Activated CD4-positive, CD25-positive, alpha-beta regulatory T cell treated with anti-CD3 and anti-CD28 coated beads, Interleukin-2, amount 50 U/mL, for 16 hours (primary cell): ENCODE results near the gene IVNS1ABP.

Experiments used
- DNase-seq: peaks from one replicate; pipeline ENCODE4 v3.0.0-alpha.2; 2020; ENCODE audit warnings: low read depth, low spot score

Gene IVNS1ABP

DNA sequence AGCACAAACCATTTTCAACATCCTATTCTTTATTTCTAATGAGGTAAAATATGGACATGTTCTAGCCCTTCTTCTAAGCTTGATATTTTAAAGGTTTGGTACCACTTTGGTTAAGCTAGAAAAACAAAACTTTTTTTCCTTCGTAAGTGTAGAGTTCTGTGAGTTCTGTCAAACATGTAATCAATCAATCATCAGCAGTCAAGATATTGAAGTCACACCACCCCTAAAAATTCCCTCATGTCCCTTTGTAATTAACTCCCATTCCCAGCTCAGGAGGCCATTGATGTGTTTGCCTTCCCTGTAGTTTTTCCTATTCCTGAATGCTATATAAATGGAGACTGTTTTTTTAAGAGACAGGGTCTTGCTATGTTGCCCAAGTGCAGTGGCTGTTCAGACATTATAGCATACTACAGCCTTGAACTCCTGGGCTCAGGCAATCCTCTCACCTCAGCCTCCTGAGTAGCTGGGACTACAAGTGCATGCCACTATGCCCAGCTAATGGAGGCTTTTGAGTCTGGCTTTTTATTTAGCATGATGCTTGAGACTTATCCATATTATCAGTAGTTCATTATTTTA, 23.0 kb downstream of the IVNS1ABP start:
- no peak for DNase-seq

DNA sequence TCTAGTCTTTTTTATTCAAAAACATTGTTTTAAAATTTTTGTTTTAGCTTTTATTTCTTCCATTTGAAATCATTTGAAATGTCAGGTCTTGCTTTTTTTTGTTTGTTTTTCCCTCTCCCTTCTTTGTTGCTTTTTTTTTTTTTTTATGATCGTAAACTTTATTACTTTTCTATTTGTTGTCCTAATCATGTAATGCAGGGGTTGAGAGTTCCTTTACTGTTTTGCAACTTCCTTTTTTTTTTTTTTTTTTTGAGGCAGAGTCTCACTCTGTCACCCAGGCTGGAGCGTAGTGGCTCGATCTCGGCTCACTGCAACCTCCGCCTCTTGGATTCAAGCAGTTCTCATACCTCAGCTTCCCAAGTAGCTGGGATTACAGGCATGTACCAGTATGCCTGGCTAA, 24.8 kb downstream of the IVNS1ABP start:
- DNase-seq, result no peak

DNA sequence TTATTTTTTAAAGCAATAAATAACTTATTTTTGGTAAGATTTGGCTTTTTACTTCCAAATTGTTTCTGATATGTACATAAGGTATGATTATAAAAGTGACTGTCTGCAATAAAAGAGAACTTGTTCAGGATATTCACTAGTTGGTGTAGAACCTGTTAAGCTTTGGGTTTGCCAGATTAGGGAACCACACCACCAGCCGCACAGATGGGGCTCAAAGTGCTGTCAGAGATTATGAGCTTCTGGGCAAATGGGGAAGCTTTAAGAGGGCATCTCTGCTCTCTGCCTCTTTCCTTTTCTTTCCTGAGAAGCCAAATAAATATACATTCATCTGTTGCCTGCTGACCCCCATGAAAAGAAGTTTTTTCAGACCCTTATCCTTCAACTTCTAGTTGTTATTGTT, 25.4 kb downstream of the IVNS1ABP start:
- DNase-seq, result no peak

DNA sequence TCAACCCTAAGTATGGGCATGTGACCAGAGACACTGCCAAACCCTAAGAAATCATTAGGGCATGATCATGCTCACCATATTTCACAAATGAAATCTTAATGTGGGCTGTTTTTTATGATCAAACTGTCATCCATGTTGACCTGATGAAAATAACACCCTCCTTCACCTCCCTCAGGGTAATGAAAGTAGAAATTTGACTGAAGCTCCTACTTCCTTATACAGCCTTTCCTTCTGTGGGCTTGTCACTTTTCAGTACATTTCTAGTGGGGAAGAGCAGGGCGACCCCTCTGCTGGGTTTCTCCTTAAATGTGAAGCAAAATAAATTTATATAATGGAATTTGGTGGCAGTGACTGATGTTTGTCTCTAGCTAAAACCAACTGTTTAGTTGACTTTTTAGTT, 25.9 kb downstream of the IVNS1ABP start:
- DNase-seq, result no peak

DNA sequence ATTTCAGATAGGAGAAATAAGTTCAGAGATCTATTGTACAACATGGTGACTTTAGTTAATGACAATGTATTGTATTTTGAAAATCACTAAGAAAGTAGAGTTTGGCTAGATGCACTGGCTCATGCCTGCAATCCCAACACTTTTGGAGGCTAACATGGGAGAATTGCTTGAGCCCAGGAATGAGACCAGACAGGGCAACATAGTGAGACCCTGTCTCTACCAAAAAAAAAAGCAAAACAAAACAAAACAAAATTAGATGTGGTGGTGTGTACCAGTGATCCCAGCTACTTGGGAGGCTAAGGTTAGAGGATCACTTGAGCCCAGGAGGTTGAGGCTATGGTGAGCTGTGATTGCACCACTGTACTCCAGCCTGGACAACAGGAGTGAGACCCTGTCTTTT, 27.2 kb downstream of the IVNS1ABP start:
- DNase-seq, result no peak

DNA sequence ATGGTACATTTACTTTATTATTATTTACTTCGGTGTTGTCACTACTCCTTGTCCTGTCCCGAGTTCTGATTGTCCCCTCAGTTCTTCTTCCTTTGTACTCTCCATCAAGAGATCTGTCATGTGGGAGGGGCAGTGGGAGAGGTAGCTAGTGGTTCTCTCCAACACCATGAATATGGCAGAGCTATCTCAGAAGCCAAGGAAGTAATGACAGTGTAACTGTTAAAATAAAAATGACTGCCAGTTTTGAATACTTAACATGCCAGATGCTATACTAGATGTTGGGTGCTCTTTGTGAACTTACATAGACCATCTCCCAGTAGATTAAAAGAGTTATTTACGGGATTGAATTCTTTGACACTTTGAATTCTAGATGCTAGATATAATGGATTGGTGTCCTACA, 28.6 kb downstream of the IVNS1ABP start:
- DNase-seq, result no peak

DNA sequence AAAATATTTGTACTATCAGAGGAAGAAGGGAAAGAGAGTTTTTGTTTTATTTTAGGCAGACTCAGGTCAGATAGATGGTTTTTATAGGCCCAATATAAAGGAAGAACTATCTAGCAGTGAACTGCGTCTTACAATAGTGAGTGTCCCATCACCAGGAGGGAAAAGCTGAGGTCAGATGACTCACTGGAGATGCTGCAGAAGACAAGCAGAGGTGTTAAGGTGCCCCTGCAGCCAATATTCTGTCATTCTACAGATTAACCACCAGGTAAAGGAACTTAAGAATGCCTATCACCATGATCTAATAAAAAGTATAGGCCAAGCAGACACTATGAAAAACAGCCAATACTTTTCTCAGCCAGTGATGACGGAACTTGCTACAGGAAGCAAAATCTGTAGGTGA, 29.6 kb downstream of the IVNS1ABP start:
- no peak for DNase-seq

DNA sequence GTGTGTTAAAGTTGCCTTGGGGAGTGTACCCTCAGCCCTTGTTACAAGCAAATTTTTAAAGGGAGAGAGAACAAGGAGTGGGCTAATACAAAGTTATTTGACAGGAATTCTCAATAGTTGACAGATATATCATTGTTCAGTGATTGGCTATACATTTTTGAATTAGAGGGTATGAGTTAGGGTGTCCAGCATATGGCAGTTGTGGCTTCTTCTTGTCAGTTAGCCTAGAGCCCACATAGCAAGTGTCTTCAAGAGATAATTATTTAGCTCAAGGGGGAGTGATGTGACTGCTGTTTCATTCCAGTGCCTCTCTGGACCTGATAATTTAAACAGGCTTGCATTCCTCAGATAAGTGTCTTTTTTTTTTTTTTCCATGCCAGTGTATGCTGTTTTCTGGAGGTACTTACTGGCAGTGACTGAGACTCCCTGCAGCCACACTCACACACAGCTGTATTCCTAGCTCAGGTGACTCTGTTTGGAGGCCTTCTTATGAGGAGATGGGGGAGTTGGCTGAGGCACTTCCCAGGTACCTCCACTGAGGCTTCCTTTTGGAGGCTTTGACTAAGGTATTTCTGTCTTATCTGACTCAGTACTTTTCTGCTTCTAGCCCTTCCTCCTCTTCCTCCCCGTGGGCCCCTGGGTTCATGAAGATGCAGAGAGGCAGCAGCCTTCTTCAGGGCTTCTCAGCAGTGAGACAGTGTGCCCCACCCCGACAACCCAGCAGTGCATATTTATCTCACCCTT, 32.3 kb downstream of the IVNS1ABP start:
- no peak for DNase-seq

DNA sequence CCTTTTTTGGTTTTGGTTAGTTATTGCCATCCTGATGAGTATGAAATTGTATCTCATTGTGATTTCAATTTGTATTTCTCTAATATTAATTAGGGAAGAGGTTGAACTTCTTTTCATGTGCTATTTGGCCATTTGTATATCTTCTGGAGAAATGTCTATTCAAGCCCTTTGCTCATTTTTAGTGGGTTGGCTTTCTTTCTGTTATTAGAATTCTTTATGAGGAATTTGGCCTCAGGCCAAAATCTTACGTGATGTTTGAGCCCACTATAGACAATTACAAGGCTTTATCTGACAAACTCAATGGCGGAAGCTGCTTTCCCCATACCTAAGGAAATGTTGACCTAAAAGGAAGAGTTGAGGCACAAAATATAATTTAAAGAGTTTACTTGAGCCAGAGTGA, 32.9 kb downstream of the IVNS1ABP start:
- DNase-seq, result no peak

DNA sequence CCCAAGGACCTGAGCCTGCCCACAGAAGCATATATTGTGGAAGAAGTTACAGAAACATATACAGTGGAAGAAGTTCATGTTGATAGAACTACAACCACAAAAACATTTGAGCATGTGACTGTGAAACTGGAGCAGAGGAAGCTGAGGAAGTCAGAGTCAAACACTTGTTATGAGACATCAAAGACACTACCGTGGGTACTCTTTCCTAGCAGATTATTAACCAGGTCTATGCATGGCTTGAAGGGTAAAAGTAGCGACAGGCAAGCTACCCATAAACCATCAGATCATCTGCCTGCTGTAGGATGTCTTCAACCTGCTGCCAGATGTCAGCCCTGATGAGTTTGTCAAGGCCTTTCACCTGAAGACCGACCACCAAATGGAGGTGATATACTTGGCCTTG, 35.8 kb downstream of the IVNS1ABP start:
- DNase-seq, result peak; percentile 2

DNA sequence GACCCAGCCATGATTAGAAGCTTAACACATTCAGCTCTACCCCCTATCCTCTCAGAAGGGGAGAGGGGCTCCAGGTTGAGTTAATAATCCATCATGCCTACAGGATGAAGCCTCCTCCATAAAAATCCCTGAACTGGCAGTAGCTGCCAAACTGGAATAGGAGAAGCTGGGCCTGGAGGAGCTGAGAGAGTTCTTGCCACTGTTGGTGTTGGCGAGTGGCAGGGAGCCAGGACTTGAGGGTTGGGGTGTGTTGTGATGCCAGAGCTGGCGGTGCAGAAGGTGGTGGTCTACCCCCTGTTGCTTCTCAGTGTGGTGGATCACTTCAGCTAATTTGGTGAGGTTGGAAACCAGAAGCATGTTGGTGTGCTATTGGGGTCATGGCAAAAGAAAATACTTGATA, 36.5 kb downstream of the IVNS1ABP start:
- no peak for DNase-seq

DNA sequence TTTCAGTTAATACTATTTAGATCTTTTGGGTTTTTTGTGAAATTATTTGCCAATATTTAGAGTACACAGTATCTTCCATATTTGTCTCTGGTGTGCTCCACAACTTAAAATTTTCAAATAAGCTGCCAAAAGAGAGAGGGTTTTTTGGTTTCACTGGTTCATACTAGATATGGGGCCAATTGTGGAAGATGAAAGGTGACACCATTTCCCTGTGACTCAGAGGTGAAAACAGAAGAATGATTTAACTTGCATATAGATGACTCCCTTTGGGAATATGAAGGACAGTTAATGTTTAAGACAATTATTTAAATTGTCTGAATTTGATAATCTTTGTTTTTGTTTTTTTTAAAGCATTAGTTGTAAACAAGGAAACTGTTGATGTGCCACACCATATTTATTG, 37.5 kb downstream of the IVNS1ABP start:
- no peak for DNase-seq

DNA sequence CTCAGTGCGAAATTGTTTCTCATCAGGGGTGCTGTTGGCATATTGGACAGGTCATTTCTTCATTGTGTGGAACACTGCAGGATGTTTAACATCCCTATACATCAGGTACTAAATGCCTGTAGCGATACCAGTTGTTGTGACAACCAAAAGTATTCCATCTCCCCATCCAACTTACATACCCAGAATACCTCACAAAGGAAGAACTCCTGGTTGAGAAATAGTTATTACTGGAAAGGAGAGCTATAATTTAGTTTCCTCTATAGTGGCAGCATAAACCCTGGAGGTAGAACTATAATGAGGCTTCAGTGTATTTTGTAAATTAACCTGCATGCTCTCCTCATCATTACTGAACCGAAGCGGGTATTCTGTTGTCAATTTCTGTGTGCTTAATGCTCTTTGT, 45.1 kb downstream of the IVNS1ABP start:
- DNase-seq, result no peak

DNA sequence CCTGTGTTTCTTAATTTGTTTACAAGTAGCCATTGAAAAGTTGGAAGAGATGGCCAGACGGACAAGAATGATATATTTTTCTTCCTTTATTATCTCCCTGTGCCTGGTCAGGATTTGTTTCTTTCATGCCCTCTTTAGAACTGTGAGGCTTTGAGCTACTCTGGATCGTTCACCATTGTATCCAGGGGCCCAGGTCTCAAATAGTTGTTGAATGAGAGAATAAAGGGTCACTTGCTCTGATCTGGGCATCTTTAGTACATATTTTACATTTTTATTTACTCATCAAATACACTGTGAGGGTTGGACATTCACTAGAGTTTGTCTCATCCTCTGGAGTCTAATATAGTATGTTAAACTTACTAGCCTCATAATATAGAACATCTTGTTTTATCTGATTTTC, 48.7 kb downstream of the IVNS1ABP start:
- DNase-seq, result no peak

DNA sequence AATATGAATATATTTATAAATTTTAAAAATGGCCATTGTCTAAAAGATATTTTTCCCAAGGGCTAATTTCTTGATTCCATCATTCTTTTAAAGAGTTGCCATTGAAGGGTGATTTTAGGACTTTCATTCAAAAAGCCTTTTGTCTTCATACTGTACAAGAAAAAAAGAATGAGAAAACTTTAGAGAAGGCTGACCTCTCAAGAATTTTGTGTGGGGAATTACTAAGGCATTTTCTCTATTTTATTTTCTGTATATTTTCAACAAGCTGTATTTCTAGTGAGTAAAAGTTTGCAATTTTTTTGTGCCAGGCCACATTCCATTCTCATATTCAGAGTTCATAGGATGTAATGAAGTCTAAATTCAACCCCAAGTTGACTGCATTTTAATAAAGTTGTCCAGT, 49.3 kb downstream of the IVNS1ABP start:
- DNase-seq, result no peak

DNA sequence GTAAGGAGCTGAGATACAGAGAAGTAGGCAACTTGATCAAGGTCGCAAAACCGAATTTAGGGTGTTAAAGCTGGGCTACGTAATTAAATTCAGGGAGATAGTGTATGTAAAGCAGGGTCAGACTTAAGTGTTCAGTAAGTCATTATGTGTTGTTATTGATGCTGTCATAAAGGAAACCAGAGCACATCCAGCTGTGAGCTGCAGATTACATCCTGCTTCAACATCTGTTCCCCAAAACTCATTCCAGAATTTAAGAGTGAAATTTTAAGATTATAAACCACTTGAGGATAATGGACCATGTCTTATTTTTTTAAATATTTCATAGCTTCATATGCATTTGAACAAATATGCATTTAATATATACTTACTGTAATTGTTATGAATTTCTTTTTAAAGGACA, 49.7 kb downstream of the IVNS1ABP start:
- DNase-seq, result no peak

DNA sequence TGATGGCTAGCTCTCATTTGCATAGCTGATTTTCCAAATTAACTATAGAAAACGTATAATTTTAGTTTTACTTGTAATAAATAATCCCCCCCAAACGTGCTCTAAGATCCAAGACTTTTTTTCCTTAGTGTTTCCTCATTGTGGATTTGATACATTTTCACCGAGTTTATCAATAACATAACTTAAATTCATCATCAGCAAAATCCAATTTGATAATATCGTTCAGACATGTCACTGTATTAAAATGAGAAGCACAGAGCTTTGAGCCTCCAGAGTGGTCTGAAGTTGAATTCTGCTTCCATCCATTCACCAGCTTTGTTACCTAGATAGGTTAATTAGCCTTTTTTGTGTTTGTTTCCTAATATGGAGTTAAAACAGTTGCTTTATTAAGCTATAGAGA, 51.7 kb downstream of the IVNS1ABP start:
- no peak for DNase-seq

DNA sequence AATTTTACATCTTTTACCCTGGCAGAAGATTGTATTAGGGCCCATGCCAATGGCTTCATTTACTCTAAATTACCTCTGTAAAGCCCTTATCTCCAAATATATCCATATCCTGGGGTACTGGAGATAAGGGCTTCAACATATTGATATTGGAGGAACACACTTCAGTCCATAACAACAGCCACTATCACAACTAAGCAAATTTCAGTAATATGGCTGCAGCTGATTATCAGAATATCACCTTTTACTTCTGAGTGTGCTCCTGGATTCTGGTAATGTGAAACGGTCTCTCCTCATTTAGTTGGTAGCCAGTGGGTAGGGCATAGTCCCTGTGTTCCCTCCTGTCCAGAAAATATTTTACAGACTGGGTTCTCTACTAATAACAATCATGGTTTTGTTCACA, 53.3 kb downstream of the IVNS1ABP start:
- no peak for DNase-seq

DNA sequence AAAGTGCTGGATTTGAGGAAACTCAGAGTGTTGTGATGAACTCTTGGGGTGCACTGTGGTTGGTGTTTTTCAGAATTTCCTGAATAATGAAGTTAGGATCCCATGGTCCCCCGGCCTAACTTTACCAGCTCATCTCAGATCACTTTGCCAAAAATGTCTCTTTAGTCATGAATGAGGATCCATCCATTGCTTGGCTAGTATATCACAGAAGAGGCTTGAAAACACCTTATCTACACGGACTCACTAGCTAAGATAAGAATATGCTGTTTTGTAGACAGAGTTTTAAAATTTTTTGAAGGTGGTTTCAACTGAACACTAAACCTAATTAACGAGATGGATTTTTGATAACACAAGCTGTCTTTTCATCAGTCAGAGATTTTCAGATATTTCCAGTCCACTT, 53.8 kb downstream of the IVNS1ABP start:
- no peak for DNase-seq

DNA sequence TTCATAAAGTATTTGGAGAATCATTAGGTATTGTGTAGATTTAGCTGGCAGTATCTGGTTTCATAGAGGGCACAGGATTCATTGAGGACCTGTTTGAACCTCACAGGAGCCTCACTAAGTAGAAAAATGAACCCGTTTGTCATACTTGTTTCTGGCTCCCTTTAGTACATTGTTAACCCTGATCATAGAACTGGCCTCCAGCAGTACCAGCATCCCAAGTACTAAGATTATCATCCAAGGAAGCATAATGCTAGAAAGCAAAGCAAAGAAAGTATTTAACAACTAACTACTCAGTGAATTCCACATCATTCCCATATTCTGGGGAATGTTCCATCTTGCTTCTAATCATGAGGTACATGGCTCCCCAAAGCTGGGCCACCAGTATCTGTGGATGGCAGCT, 54.9 kb downstream of the IVNS1ABP start:
- DNase-seq, result no peak

DNA sequence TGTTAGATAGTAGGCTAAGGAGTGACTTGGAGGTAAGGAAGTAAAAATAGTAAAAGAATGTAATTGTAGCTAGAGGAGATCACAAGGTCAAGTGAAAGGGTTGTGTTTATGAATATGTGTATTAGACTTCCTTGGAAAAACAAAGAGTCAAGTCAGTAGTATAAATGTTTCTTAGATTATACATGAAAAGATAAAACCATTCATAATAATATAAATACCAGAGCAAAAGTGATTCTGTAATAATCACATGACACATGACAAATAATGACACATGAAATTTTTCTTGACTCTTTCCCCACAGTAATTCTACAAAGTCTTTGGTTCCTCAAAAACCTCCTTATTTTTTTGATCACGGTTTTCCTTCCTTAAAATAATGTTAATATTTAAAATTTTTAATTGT, 56.4 kb downstream of the IVNS1ABP start:
- no peak for DNase-seq

DNA sequence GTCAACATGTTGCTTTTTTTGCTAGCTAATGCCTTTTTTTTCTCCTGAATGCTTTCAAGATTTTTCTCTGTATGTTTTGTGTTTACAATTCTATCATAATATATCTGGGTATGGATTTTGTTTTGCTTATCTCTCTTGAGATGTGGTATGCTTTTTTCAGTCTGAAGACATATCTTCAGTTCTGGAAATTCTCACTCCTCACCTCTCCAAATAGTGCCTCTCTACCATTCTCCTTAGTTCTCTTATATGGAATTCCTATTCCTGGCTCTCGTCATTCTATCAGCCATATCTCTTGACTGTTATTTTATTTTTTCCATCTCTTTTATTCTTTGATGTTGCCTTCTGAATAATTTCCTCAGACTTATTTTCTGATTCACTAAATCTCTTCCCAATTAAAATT, 58.4 kb downstream of the IVNS1ABP start:
- no peak for DNase-seq

DNA sequence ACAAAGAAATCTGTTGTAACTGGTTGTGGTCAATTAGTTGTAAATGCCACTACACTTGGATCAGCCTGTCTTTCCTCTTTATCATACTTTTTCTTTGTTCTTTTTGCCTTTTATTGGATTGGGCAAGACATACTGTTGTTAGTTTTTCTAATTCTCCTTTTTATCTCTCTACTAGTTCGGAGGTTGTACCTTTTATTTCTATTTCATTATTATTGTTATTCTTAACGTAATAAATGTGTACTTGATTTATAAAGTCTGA, 59.2 kb downstream of the IVNS1ABP start:
- DNase-seq, result no peak
